OCI-LY3 (cell line): ENCODE measurements around the gene COBL.

Source experiments
- H2AFZ ChIP-seq: fragments of 200-600, 300-600 bp; shearing (Covaris generic); 2 replicates; pipeline ENCODE4 v1.6.0; 2014; ENCODE audit warnings: antibody characterized with exemption, low read depth, low read length
- H3K27ac ChIP-seq: fragments of 200-600, 300-600 bp; sonication (generic); 2 replicates; pipeline ENCODE4 v1.5.1; 2014; ENCODE audit warnings: mild to moderate bottlenecking, low read length, moderate library complexity, mixed read lengths
- H3K27me3 ChIP-seq: fragments of 200-600, 300-600 bp; sonication (generic); 2 replicates; pipeline ENCODE4 v1.6.1; 2014; ENCODE audit warnings: low read depth, low read length, mixed read lengths
- H3K36me3 ChIP-seq: fragments of 200-600, 300-600 bp; sonication (generic); replicated peaks from 2 replicates; pipeline ENCODE3; 2014; ENCODE audit warnings: low read depth, low read length, mixed read lengths
- H3K4me1 ChIP-seq: fragments of 300-600, 200-600 bp; sonication (generic); 2 replicates; pipeline ENCODE4 v1.6.1; 2014; ENCODE audit warnings: low read length, mixed read lengths
- H3K4me2 ChIP-seq: fragments of 200-600, 300-600 bp; sonication (generic); 2 replicates; pipeline ENCODE4 v1.6.1; 2014; ENCODE audit warnings: low read length, mixed read lengths
- H3K4me3 ChIP-seq: fragments of 300-600, 200-600 bp; sonication (generic); 2 replicates; pipeline ENCODE4 v1.5.1; 2014; ENCODE audit warnings: antibody characterized with exemption, mild to moderate bottlenecking, low read length, moderate library complexity
- H3K79me2 ChIP-seq: fragments of 300-600, 200-600 bp; shearing (Covaris generic); 2 replicates; pipeline ENCODE4 v1.6.1; 2014; ENCODE audit warnings: mild to moderate bottlenecking, low read length, mixed read lengths
- H3K9ac ChIP-seq: fragments of 300-600, 200-600 bp; shearing (Covaris generic); 2 replicates; pipeline ENCODE4 v1.6.0; 2014; ENCODE audit warnings: mild to moderate bottlenecking, low read length, moderate library complexity
- H3K9me3 ChIP-seq: fragments of 200-600, 300-600 bp; shearing (Covaris generic); 2 replicates; pipeline ENCODE4 v1.6.1; 2014; ENCODE audit warnings: low read length, mixed read lengths; ENCODE audit not compliant: insufficient read depth
- H4K20me1 ChIP-seq: fragments of 200-600, 300-600 bp; sonication (generic); 2 replicates; pipeline ENCODE4 v1.6.1; 2016; ENCODE audit warnings: low read length, mixed read lengths; ENCODE audit not compliant: insufficient read depth
- CTCF ChIP-seq: fragments of 200-600, 300-600 bp; sonication (generic); IDR thresholded peaks from 2 replicates; pipeline ENCODE4 v1.5.1; 2014; ENCODE audit warnings: antibody characterized with exemption, low read length, low read depth
- EZH2phosphoT487 ChIP-seq: fragments of 200-600 bp; shearing (Covaris generic); IDR thresholded peaks from 2 replicates; pipeline ENCODE4 v1.6.1; 2018; ENCODE audit warnings: antibody characterized with exemption, mixed run types, low read depth

Gene COBL

GRCh38 chr7:51325908-51326307 is 9.3 kb upstream of the COBL start:
- Histone ChIP-seq H3K9ac (no peak overlapping the region), H3K27ac (no peak overlapping the region), H3K79me2 (no peaks in the 10 kb centered on the region), H3K4me3 (no peak overlapping the region), H3K36me3 (no peaks in the 10 kb centered on the region), H3K9me3 (no peaks in the 10 kb centered on the region), H3K4me1 (no peaks in the 10 kb centered on the region), H2AFZ (no peak overlapping the region), H3K4me2 (no peak overlapping the region), H3K27me3 (no peaks in the 10 kb centered on the region), H4K20me1 (no peaks in the 10 kb centered on the region)
- TF ChIP-seq EZH2phosphoT487 (no peak), CTCF (no peak)

DNA sequence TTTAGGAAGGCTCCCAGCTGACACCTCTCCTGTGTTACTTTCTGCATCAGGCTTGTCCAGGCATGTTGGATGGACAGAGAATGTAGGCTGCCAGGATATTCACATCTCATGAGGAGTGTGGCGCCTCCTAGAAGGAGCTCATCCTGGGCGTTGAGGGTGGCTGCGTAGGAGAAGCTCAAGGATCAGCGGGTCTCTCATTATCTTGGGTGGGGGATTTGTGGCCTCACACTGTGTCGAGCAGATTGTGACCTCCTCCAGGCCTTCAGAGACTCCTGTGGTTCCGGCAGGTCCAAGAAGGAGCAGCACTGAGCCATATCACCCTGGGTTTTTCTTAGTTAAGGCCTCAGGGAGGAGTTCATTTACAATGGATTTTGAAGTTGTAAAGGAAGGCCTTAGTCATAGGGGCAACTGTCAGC is 8.7 kb upstream of the COBL start:
- Histone ChIP-seq H4K20me1 (no peaks in the 10 kb centered on the region), H3K79me2 (no peaks in the 10 kb centered on the region), H3K4me3 (no peak overlapping the region), H3K27me3 (no peaks in the 10 kb centered on the region), H3K9me3 (no peaks in the 10 kb centered on the region), H3K27ac (no peak overlapping the region), H3K9ac (no peak overlapping the region), H3K4me2 (no peak overlapping the region), H3K36me3 (no peaks in the 10 kb centered on the region), H2AFZ (no peak overlapping the region), H3K4me1 (no peaks in the 10 kb centered on the region)
- TF ChIP-seq EZH2phosphoT487: no peak
- no peak for TF ChIP-seq CTCF

DNA sequence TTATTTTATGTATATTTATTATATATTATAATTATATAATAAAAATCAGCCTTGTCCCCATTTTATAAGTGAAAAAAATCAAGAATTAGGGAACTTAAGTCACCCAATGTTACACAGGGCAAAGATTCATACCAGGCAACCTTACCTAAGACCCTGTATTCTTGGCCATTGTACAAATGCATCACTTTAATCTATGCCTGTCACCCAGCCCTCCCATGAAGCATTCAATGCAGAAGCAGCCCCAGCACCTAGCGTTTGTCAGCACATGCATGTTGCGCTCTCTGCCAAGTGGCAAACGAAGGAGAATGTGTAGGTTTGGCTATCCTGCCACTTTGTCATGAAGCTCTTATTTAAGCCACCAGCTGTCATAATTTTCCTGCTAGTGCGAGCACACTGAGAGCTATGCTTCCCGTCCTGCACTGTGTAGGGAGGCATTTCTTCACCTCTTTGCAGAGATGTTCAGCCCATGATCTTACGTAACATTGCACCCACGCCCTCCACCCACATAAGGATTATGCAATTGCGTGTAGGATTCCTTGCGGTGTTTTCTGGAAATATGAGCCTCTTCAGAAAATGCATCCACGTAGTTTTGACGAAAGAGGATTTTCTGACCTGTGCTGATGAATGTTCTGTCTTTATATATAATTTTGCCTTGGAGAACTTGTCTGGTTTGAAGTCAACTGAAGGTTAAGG is 7.7 kb upstream of the COBL start:
- Histone ChIP-seq H3K27me3 (no peaks in the 10 kb centered on the region), H3K9me3 (no peaks in the 10 kb centered on the region), H3K9ac (no peak overlapping the region), H4K20me1 (no peaks in the 10 kb centered on the region), H3K4me2 (no peak overlapping the region), H3K27ac (no peak overlapping the region), H3K79me2 (no peaks in the 10 kb centered on the region), H2AFZ (no peak overlapping the region), H3K4me3 (no peak overlapping the region), H3K4me1 (no peaks in the 10 kb centered on the region), H3K36me3 (no peaks in the 10 kb centered on the region)
- TF ChIP-seq EZH2phosphoT487 (no peak), CTCF (no peak)

- H3K4me3 ChIP-seq: no peak overlapping the region
- no peaks in the 10 kb centered on the region for H3K36me3 ChIP-seq
- TF ChIP-seq CTCF (no peak), EZH2phosphoT487 (no peak)
- H4K20me1 ChIP-seq: no peaks in the 10 kb centered on the region
- no peak overlapping the region for H2AFZ ChIP-seq
- H3K9me3 ChIP-seq: no peaks in the 10 kb centered on the region
- H3K27ac ChIP-seq: no peak overlapping the region
- no peak overlapping the region for H3K9ac ChIP-seq
- H3K27me3 ChIP-seq: no peaks in the 10 kb centered on the region
- H3K4me2 ChIP-seq: no peak overlapping the region
- no peaks in the 10 kb centered on the region for H3K79me2 ChIP-seq
- no peaks in the 10 kb centered on the region for H3K4me1 ChIP-seq
Measured at GRCh38 chr7:51321961-51322515, 5.4 kb upstream of the COBL start.
